GM12874 (cell line): Measurements from ENCODE around the gene CIB4.

ENCODE experiments used
- TF ChIP-seq, protein P1 (sequence below): IDR thresholded peaks from 2 replicates; pipeline ENCODE4 v1.5.1; 2011; ENCODE audit warnings: low read depth, mild to moderate bottlenecking, control low read depth, low read length, moderate library complexity; ENCODE audit not compliant: insufficient read depth

The CIB4 gene

DNA sequence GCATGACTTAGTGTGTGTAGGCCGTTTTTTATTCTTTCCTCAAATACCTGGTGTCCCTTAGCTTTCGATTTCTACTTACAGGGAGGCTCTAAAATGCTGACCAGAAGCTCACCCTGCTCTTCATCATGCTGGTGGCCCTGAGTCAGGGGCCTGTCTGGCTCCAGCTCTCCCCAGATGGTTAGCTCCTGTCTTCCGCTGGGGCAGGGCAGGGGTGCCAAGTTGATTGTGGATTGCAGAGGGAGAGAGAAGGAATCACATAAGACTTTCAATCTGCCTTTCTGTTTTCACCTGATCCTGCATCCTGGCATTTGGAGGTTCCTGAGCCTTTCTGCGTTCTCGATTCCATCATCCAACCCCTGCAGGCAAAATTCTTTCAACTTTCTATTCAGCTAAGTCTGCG is 4.2 kb downstream of the CIB4 start:
- TF ChIP-seq, protein P1, sequence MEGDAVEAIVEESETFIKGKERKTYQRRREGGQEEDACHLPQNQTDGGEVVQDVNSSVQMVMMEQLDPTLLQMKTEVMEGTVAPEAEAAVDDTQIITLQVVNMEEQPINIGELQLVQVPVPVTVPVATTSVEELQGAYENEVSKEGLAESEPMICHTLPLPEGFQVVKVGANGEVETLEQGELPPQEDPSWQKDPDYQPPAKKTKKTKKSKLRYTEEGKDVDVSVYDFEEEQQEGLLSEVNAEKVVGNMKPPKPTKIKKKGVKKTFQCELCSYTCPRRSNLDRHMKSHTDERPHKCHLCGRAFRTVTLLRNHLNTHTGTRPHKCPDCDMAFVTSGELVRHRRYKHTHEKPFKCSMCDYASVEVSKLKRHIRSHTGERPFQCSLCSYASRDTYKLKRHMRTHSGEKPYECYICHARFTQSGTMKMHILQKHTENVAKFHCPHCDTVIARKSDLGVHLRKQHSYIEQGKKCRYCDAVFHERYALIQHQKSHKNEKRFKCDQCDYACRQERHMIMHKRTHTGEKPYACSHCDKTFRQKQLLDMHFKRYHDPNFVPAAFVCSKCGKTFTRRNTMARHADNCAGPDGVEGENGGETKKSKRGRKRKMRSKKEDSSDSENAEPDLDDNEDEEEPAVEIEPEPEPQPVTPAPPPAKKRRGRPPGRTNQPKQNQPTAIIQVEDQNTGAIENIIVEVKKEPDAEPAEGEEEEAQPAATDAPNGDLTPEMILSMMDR, result no peak

DNA sequence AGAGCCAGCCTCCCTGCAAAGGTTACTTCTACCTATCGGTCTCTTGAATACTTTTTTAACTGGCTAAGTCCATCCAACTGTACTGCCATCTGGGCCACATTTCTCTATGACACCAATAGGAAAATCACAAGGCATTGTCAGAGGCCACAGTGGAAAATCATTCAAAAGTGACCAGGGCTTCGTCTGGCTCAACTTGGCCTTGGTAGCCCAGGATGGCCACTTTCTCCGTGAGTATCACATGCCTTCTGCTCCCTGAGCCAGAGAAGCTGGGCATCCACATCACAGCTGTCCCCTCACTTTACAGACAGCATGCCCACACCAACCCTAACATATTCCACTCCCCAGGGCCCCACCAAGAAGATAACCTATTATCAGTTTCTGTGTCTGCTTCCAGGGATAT is 5.8 kb downstream of the CIB4 start:
- TF ChIP-seq, protein P1, result no peak

DNA sequence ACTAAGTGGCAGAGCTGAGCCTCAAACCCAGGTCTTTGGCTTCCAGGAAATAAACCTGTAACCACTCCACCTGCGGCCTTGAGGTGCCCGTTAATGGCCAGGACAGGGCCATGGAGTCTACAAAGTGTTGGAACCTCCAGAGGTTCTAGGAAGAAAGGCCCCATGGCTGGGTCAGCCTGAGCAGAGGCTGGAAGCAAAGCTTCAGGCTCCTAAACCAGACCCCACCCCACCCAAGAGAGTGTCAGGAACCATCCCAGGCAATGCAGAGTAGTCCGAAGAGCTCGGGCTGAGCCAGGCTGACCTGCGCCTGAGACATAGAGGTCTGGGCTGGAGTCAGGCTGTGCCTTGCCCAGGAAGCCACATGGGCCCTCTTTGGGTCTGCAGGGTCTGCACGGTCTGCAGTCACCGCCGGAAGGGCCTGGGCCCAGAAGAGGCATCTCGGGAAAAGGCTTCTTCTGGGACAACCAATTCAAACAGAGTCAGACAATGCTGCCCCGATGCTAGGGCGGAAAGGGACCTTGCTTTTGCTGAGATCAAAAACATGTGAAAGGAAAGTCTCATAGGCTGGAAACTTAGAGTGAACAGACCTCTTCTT is 6.4 kb downstream of the CIB4 start:
- TF ChIP-seq, protein P1, result no peak

DNA sequence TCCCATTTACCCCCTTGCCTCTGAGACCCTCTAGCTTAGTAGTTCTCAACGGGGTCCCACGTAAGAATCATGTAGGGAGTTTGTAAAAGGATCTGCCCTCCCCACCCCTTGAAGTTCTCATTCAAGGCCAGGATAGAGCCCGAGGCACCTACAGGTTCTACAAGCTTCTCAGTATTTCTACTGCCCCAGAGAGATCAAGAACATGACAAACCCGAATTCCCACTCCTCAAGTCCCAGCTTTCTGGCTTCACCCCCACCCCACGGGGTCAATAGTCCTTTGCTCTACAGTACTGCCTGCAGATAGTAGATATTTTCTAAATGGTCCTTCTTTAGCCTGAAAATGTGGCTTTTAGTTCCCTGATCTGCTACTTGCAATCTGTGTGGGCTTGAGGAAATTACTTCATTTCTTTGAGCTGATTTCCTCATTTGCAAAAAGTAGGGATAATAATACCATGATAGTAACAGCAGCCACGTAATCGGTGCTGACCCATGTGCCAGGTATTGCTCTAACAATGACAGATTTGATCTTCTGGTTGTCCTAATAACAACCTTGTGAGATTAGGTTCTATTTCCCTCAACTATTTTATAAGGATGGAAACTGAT is 7.1 kb downstream of the CIB4 start:
- TF ChIP-seq, protein P1, result no peak

DNA sequence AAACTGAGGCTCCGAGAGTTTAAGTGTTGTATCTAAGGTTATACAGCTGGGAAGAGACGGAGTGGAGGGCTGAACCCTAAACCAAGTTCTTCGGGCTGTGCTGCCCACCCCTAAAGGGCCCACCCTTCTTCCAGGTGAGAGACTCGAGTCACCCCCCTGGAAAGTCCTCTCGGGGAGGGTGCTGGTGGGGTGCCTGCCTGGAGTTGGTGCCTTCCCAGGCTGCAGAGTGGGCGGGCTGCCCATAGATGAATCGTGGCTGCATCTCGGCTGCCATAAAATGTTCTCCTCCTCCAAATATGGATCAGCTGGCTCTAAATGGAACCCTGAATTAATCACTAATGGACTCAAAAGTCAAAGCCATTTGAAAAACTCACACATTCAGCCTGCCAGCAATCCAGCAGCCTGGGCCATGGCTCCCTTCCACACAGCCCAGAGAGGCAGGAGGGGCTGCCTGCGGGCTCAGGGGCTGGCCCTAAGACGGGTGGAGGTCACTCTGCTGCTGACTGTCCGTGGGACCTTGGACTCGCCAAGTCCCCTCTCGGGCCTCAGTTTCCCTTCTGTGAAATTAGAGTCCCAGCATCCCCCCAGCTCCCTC is 7.7 kb downstream of the CIB4 start:
- TF ChIP-seq, protein P1, result no peak

DNA sequence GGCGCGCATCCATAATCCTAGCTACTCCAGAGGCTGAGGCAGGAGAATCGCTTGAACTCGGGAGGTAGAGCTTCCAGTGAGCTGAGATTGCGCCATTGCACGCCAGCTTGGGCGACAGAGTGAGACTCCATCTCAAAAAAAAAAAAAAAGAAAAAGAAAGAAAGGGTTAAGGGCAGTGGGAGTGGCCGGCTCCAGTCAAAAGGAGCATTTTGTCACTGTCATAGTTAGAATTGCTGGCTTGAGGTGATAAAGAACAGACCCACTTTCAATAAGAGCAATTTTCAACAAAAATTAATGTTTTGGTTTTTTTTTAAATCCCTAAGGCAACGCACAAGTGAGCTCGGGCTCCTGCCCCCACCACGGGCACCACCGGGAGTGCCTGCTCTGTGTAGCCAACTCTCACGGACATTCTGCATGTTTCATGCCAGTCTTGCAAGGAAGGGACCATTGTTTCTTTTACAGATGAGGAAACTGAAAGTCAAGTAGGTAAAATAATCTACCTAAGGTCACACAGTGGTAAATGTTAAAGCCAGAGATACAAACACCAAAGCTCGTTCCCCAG is 8.5 kb downstream of the CIB4 start:
- TF ChIP-seq, protein P1, result no peak

DNA sequence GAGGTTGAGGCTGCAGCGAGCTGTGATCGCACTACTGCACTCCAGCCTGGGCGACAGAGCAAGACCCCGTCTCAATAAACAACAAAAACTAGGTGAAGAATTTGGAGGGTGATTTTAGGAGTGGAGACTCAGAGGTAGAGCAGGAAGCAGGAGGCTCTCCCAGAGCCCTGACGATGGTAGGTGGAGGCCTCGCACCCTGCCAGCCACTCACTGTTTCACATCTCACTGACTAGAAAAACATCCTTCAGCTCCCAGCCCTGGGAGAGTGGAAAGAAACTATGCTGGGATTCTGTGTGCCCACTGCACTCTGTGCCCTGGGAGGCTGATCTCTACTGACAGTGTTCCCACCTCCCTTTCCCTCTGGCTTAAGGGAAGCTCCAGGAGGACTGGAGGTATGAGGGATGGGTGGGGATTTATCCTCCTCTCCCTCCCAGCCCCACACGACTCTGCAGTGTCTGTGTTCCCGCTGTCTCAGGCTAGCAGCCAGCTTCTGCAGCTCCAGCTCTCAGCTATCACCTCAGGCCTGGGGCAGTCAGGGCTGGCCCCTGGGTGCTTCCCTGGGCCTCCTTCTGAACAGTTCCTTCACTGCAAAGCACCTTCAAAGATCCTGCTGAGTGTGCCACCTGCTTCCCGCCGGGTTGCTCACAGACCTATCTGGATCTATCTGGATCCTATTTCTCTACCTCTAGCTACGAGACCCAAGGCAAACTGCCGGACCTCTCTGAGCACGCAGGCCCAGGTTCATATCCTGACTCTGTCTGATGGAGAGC is 9.6 kb downstream of the CIB4 start:
- TF ChIP-seq, protein P1, result no peak
